Forelimb muscle (tissue), 1 donor: ENCODE results near the gene IPO13. TPM values are rescaled to one million over a fixed set of nuclear protein-coding genes. Genes with fewer than 3 reads are reported as not detected.

Experiments used
- DNase-seq: peaks from one replicate; pipeline ENCODE4 v3.0.0-alpha.2; 2013; ENCODE audit warnings: low read depth
- polyA plus RNA-seq: library from polyadenylated mRNA; unstranded; fragments of 120-200 nt; gene quantifications from one replicate; pipeline ENCODE4 v1.2.1, GENCODE V29; 2013; ENCODE audit not compliant: insufficient read length

The IPO13 gene
- polyA plus RNA-seq, 1 donor: 30.8 TPM

GRCh38 chr1:43949678-43950077 is 2.9 kb downstream of the IPO13 start:
- DNase-seq: no peak

GRCh38 chr1:43951021-43951985 is 4.6 kb downstream of the IPO13 start:
- DNase-seq: no peak

- DNase-seq: no peak
Observed at GRCh38 chr1:43952731-43953346, 6.1 kb downstream of the IPO13 start.

DNA sequence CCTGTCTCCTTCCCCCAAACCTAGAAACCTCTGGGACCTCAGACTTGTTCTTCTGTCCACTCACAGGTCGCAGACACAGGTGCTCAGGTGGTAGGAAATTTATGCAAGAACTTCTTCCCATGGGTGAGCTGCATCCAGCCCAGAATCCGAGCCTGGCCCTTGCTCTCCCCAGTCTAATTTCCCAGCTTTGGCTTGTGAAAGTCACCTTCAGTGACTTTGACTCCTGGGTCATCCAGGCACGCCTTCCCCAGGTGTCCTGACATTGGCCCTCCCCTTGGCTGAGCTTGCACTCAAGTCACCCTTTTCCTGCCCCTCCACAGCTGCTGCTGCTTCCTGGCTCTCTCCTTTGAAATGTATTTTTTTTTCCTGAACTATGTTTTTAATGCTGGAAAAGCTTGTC is 6.6 kb downstream of the IPO13 start:
- no peak for DNase-seq

GRCh38 chr1:43954036-43954435 is 7.3 kb downstream of the IPO13 start:
- DNase-seq: no peak

- no peak for DNase-seq
Observed at GRCh38 chr1:43956234-43956633, 9.5 kb downstream of the IPO13 start.

DNA sequence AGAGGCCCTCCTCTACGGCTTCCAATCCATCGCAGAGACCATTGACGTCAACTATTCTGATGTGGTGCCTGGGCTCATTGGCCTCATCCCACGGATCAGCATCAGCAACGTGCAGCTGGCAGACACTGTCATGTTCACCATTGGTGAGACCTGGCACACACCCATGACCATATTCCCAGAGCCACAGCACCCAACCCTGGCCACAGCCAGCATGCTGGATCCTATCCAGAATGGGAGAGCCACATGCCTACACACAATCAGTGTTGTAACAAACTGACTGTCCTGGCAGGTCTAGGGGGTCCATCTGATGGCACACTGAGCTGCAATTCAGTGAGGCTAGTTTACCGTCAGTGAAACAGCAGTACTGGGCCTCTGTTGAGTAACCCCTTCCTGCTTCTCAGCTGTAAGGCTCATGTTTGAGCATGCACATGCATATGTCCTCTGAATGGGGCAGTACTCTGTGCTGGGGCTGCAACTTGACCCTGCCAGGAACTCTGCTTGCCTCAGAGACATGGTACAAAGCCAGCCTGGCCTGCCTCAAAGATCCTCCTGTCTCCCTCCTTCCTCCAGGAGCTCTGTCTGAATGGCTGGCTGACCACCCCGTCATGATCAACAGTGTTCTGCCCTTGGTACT is 10.8 kb downstream of the IPO13 start:
- DNase-seq: no peak

- no peak for DNase-seq
Observed at GRCh38 chr1:43958351-43959255, 11.9 kb downstream of the IPO13 start.

DNA sequence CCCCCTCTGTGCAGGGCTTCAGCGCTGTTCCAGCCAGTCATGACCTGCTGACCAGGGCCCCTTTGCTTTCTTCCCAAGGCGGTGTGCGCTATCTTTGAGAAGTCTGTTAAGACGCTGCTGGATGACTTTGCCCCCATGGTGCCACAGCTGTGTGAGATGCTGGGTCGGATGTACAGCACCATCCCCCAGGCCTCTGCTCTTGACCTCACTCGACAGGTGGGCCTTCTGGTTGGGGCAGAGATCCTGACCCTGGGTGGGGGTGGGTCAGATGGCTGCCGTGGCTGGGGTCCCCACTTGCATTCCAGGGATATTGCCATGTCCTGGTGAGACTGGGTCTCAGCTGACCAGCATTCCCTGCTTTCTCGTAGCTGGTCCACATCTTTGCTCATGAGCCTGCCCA is 14.0 kb downstream of the IPO13 start:
- no peak for DNase-seq

DNA sequence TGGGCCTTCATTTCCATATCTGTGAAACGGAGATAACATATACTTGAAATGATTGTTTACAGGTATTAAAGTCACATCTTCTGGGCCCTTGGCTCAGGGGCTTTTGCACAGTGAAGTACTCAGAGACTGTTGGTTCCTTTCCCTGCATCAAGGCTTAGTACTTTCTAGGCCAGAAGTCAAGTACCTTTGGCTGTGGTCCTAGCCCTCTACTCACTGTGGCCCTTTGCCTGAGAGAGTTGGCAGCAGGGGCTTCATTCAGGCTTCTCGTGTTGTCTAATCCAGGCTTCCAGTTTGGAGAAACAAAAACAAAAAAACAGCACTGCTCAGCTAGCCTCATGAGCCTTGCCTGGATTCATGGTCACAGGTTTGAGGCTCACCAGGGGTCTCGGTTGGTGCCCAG is 14.9 kb downstream of the IPO13 start:
- no peak for DNase-seq

DNA sequence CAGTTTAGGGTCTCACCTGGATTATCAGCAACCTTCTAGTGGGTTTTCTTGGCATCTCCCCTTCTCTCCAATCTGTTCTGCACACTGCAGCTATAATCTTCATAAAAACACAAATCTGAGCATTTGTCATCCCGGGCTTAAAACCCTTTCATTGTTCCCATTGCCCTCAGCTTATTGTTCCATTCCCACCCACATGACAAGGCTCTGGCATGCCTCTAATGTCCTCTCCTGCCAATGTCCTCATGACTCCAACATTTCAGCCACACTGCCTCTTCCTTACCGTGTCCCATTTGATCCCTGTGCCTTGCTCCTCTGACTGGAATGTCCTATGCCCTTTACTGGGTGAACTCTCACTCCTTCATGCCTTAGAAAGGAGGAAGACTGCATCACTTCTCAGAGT is 15.6 kb downstream of the IPO13 start:
- no peak for DNase-seq

- no peak for DNase-seq
Observed at GRCh38 chr1:43963006-43963405, 16.3 kb downstream of the IPO13 start.

DNA sequence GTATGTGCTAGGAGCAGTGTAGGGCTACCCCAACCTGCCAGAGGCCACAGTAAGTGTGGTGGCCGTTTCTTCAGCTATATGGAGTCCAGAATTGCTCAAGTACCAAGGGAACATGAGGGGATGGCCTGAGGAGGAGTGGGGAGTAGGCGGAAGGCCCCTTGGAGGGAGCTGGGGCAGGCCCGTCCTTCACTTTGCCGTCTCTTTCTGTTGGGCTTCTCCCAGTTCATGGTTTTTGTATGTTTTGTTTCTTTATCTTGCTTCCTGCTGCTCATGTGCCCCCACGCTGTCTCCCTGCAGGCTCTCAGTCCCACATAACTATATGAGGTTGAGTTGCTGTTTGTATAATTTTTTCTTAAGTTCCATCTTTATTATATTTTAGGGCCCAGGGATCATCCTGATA is 17.1 kb downstream of the IPO13 start:
- no peak for DNase-seq

DNA sequence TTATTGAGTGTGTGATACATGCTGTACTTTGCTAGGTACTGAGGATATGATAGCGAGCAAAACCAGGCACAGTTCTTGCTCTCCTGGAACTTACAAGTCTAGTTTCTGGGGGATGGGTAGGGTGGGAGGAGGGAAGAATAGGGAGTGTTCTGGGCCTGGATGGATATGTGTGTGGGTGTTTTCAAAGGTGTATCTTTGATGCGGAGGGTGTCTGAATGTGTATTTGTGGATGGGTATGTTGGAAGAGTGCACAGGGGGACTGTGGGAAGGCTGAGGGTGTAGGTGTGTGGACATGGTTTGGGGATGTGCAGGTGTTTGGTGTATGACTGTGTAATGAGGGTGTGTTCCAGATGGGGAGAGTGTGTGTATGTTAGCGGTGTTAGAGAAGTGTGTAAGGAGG is 18.6 kb downstream of the IPO13 start:
- no peak for DNase-seq

DNA sequence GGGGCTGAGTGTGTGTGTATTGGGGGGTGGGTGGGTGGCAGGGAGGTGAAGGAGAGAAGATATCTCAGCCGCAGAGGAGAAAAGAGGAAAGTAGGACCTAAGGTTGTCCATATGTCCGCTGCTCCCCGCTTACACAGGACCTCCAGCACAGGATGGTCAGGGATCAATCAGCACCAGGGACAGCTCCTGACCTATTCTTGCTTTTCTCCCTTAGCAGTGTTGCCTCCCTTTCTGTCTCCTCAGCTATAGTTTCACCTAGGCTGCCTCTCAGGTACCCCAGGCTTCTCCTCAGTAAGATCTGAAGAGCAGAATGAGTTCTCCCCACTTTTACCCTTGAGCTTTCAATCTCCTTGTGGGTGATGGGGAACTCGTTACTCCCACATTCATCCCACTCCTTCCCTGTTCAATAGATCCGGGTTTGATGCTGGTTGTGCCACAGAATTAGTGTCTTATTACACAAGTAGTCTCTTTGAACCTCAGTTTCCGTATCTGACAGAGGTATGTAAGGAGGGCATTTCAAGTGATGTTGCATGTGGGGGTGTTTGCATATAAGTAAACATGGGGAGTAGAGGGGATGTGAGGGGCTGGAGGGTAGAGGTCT is 21.7 kb downstream of the IPO13 start:
- DNase-seq: no peak

- no peak for DNase-seq
Observed at GRCh38 chr1:43969416-43969745, 22.6 kb downstream of the IPO13 start.

GRCh38 chr1:43969746-43970466 is 23.2 kb downstream of the IPO13 start, which contains the start of gene DPH2:
Gene DPH2, plus strand, starts transcription at chr1:43970010. Its CDS starts 166 bp downstream, at chr1:43970176.
- peak; percentile 97 for DNase-seq

DNA sequence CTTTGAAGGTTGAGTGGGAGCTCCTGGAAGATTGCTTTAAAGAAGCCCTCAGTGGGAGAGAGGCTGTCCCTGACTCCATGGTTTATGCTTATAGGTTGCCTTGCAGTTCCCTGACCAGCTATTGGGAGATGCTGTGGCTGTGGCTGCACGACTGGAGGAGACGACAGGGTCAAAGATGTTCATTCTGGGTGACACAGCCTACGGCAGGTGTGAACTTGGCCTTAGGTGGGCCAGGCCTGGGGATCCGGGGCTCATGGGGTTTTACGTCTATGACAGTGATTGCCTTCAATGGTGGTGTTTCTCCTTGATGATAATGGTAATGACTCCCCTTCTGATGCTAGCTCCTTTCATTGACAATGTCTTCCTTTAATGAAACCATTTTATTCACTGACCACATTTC is 23.8 kb downstream of the IPO13 start:
- no peak for DNase-seq

DNA sequence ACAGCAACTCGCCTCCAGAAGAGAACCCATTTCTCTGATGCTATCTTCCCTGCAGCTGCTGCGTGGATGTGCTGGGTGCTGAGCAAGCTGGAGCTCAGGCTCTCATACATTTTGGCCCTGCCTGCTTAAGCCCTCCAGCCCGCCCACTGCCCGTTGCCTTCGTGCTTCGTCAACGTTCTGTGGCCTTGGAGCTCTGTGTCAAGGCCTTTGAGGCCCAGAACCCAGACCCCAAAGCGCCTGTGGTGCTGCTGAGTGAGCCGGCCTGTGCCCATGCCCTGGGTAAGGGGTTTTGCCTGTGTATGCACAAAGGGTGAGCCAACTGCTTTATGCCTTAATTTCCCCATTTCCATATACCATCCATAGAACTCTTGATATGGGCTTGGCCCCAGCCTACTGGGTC is 24.2 kb downstream of the IPO13 start:
- no peak for DNase-seq

- no peak for DNase-seq
Observed at GRCh38 chr1:43971336-43971980, 24.7 kb downstream of the IPO13 start.
